ENCODE results near the gene ANAPC2.

DNA sequence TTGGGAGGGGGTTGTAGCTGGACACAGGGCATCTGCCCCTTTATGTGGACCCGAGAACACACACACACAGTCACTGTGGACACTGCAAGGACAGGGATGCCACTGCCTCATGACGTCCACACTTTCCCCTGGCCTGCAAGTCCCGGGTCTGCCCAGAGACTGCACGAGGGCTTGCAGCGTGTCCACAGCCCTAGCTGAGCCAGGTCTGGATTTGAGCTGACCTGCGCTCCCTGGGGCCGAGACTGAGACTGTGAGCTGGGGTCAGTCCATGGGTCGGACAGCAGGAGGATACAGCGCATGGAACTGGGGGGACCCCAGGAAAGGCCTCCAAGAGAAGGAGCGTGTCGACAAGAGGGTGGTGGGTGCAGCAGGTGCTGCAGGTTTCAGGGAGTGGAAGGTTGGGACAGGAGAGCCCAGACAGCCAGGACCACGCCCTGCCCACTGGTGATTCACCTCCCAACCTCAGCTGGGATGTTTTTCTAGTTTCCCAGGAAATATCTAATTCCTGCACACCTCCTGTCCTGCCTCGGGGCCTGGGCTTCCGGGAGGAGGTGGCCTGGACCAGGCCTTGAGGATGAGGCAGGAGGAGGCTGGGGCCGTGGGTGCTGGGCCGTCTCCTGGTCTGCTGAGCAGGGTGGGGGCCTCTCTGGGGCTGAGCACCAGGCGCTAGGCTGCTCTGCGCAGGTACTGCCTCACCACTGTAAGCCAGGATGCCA, 38.1 kb upstream of the ANAPC2 start:
- TF ChIP-seq, protein P1, sequence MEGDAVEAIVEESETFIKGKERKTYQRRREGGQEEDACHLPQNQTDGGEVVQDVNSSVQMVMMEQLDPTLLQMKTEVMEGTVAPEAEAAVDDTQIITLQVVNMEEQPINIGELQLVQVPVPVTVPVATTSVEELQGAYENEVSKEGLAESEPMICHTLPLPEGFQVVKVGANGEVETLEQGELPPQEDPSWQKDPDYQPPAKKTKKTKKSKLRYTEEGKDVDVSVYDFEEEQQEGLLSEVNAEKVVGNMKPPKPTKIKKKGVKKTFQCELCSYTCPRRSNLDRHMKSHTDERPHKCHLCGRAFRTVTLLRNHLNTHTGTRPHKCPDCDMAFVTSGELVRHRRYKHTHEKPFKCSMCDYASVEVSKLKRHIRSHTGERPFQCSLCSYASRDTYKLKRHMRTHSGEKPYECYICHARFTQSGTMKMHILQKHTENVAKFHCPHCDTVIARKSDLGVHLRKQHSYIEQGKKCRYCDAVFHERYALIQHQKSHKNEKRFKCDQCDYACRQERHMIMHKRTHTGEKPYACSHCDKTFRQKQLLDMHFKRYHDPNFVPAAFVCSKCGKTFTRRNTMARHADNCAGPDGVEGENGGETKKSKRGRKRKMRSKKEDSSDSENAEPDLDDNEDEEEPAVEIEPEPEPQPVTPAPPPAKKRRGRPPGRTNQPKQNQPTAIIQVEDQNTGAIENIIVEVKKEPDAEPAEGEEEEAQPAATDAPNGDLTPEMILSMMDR (IDR thresholded peaks at IDR 0.05; ENCODE audit: borderline replicate concordance, extremely low read depth, low read length, poor library complexity, severe bottlenecking) = no peak
- no peak for TF ChIP-seq EZH2 (IDR thresholded peaks at IDR 0.05; ENCODE audit: borderline replicate concordance, low read depth, low read length, severe bottlenecking)

Measured in DND-41 (cell line).